HG02588 (cell line): ENCODE measurements around the gene SUGP2.

Experiments
- ATAC-seq: cut with Tn5 transposase; IDR thresholded peaks from one replicate; pipeline ENCODE4 v1.9.1; 2021; ENCODE audit warnings: mild to moderate bottlenecking, moderate library complexity; ENCODE audit not compliant: unreplicated experiment

Gene SUGP2

GRCh38 chr19:19033426-19034203 lies at the start of gene SUGP2, which contains the start of gene ARMC6:
SUGP2 (minus strand) TSS chr19:19033517; CDS start chr19:19031071, 2,446 bp downstream.
ARMC6 (plus strand) TSS chr19:19033603; CDS start chr19:19034210, 607 bp downstream.
- peak; percentile 77 for ATAC-seq

DNA sequence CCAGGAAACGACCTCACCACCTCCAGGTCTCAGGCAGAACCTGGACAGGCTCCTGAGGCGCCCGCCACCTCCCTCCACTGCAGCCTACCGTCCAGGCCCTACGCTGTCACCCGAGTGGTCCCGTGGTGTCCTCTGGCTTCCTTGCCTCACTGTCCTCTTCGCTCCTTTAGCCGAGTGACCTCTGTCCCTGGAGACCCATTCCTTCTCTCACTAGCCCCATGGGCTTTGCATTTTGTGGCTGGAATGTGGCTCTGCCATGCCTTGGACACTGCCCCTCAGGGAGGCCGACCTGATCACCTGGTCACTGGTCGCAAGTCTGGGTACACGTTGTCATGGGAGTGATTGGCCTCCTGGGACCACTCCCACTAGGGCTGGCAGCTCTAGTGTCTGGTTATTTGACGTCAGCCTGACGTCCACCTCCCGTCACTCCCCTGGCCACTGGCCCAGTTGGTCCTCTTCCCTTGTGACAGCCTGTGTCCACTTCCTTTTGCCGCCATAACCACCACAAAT lies 48.4 kb upstream of the SUGP2 start:
- no peak for ATAC-seq

DNA sequence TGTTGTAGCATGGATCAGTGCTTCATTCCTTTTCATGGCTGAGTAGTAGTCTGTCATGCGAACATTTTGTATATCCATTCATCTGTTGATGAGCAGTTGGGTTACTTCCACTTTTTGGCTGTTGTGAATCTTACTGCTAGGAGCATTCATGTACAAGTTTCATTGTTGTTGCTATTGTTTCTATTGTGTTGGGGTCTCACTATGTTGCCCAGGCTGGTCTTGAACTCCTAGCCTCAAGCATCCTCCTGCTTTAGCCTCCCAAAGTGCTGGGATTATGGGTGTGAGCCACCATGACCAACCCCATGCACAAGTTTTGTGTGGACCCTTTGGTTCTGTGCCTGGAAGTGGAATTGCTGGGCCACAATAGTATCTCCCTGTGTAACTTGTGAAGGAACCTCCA lies 46.3 kb upstream of the SUGP2 start:
- ATAC-seq: no peak

- no peak for ATAC-seq
Measured at GRCh38 chr19:19078801-19079200, 45.5 kb upstream of the SUGP2 start.

DNA sequence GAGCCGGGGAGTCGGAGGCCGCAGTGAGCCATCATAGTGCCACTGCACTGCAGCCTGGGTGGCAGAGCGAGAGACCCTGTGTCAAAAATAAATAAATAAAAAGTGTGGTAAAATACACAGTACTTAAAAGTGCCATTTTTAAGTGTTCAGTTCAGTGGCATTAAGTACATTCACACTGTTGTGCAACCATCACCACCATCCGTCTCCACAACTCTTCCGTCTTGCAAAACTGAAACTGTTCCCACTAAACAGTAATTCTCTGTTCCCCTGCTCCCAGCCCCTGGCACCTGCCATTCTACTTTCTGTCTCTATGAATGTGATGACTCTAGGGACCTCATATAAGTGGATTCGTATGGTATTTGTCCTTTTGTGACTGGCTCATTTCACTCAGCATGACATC lies 43.8 kb upstream of the SUGP2 start:
- no peak for ATAC-seq

DNA sequence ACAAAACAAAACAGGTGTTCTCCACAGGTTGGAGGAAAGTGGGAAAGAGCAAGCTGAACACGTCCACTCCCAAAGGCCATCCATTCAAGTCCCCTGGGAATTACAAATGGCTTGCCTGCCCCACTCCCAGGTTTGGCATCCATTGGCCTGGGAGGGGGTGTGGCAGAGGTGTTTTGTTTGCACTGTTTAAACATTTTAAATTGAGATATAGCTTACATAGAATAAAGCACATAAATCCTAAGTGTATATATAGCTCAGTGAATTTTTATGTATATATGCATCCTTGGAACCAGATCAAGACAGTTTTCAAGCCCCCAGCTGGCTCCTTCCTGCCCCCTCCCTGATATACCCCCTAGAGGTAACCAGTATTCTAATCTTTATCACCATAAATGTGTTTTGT lies 43.2 kb upstream of the SUGP2 start:
- no peak for ATAC-seq

GRCh38 chr19:19075126-19075525 lies 41.8 kb upstream of the SUGP2 start:
- ATAC-seq: no peak

- no peak for ATAC-seq
Measured at GRCh38 chr19:19074196-19074882, 41.0 kb upstream of the SUGP2 start.

GRCh38 chr19:19071897-19072296 lies 38.6 kb upstream of the SUGP2 start:
- ATAC-seq: no peak

GRCh38 chr19:19068659-19069654 lies 35.6 kb upstream of the SUGP2 start:
- no peak for ATAC-seq

DNA sequence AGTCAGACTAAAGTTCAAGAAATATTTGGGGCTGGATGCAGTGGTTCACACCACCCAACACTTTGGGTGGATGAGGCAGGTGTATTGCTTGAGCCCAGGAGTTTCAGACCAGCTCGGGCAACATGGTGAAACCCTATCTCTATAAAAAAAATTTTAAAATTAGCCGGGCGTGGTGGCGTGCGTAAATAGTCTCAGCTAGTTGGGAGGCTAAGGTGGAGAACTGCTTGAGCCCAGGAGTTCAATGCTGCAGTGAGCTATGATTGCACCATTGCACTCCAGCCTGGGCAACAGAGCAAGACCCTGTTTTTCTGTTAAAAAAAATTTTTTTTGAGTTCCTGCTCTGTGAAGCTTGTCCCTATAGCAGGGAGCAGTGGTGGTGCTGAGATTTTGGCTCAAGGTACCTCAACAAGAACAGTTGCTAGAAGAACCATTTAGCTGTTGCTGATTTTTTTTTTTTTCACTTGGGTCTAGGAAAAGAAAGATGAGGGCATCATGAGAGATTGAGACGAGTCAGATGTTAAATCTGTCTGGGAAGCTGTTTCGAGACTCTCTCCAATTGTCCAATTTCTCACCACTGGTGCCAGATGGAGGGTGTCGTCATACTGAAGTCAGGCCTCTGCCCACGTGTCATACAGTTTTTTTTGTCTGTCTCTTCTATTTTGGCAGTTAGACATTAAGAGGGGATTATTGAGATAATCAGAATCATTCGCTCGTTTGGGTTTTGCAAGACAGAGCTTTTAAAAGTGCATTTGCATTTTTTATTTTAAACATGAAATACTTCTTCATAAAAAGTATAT lies 34.2 kb upstream of the SUGP2 start:
- no peak for ATAC-seq

DNA sequence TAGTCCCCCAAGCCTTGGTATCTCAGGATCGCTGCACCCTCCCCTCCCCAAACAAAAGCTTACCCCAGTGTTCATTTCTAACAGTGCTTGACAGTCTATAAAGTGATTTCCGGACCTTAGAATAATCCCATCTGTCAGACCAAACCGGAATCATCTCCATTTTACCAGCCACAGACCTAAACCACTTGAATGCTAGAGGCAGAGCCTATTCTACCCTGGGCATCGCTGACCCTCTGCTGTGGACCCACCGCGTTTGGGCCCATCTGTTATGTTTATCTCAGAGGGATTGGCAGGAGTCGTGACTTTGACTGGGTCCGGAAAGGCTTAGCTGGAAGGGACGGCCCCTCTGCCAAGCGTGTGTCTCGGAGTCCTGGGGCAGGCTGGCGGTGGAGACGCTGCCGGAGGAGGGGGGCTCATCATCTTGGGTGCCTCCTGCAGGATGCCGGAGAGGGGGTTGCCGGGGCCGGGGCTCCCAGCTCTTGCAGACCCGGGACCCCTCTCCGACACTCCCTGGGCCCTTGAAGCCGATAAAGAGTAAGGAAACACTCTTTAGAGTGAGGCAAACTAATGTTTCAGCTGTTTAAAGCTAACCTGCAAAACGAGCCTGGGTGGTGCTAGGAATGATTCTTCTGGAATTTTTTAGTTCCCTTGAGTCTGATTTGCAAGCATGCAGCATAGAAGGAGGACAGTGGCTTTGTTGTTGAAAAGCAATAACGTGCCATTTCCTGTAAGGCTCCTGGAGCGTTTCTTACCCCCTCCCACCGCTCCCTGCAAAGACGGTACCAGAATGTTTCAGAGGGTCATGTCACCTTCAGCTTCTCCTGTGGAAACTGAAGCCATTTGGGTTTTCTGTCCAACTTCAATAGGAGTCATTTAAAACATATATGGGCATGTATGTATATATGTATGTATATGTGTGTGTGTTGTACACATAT lies 31.8 kb upstream of the SUGP2 start:
- ATAC-seq: no peak

DNA sequence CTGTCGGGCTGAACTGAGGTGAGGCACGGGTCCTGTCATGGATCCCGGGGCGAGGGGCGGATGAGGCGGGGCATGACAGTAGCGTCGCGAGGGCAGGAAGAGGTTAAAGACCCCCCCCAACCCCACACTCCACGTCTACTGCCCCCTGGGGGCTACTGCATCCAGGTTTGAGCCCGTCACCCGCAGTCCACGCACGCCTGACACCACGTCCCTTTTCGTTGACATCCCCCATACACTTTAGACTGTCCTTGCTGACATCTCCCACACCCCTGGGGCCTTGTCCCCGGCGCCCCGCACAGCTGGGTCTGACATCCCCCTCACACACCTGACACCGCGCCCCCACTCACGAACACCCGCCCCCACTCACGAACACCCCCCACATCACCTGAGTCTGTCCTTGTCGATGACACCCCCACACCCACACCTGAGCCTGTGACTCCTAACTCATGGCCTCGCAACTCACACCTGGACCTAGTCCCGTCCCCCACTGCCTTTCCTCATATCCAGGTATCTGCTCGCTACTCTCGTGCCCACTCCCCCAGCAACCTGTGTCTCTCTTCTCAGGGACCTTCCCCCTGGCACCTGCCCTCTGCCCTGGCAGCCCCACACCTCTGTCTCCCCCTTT lies 30.9 kb upstream of the SUGP2 start:
- no peak for ATAC-seq

- peak; percentile 89 for ATAC-seq
Measured at GRCh38 chr19:19063183-19064097, 30.1 kb upstream of the SUGP2 start, which contains the start of gene SLC25A42. SLC25A42 (plus strand) TSS chr19:19063994; CDS start chr19:19096125, 32,131 bp downstream.

- no peak for ATAC-seq
Measured at GRCh38 chr19:19062454-19063182, 29.3 kb upstream of the SUGP2 start.

DNA sequence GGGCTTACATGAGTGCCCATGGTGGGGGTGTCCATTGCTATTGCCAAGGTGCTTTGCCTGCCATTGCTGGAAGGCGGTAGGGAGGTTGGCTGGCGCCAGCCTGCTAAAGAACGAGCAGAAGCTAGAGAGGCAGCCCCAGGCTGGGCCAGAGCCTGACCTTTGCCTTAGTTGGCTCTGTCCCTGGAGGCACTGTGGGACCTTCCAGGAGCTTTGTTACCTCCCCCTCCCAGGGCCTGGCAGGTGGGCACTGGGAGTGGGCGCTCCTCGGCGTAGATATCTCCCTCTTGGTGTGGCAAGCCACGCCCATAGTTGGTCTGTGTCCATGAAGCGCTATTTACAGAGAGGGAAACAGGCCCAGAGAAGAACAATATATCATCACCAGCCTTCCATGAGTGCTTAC lies 28.2 kb upstream of the SUGP2 start:
- ATAC-seq: no peak
